SKM-1 treated with dmso at 0.1 percent for 144 hours (cell line): Measurements from ENCODE around the gene IFI30.

ENCODE experiments used
- DNase-seq: peaks from one replicate; lab custom pipeline; 2025; ENCODE audit not compliant: unreplicated experiment; lab: John Stamatoyannopoulos, UW

Gene IFI30

GRCh38 chr19:18173572-18174288 is at the start of gene IFI30:
Gene IFI30, plus strand, starts transcription at chr19:18173813. Its CDS starts 29 bp downstream, at chr19:18173842.
- peak; percentile 40 for DNase-seq

DNA sequence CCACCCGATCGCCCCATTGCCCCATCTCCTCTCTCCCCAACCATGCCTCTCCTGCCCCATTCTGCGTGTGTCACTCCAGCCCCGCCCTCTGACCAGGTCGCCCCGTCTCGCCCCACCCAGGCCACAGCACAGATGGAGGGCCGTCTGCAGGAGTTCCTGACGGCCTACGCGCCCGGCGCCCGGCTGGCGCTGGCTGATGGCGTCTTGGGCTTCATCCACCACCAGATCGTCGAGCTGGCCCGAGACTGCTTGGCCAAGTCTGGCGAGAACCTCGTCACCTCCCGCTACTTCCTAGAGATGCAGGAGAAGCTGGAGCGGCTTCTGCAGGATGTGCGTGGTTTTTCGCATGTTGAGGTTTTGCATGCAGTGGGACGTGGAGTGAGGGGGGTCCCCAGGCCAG is 49.8 kb upstream of the IFI30 start:
- DNase-seq = no peak

DNA sequence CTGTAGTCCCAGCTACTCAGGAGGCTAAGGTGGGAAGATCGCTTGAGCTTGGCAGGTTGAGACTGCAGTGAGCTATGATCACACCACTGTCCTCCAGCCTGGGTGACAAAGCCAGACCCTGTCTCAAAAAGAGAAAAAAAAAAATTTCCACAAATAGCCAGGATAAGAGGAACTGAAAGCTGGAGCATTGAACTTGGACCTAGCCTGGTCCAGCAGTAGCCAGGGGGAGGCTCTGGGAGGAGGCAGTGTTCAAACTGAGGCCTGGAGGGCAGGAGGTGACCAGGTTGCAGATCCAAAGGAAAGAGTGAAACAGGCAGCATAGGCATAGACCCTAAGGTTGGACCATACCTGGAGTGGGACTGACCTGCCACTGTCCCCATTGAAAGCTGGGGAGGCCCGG is 47.5 kb upstream of the IFI30 start:
- DNase-seq = peak; percentile 14

GRCh38 chr19:18128044-18128443 is 45.6 kb upstream of the IFI30 start:
- peak; percentile 84 for DNase-seq

DNA sequence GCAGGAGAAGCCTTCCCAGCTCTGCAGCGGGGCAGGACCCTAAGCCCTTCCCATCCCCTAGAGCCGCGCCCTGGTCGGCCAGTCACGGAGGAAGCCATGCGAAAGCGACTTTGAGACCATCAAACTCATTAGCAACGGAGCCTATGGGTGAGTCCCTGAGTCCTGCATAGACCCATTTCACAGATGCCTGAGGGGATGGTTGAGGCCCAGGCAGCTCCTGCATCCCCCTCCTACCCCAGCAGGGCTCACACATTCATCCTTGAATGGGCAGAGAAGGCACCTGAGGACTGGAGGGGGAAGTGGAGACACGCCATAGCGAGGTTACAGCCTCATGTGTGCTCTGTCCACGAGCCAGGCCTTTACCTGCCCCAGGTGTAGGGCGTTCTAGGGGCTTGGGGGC is 44.8 kb upstream of the IFI30 start:
- no peak for DNase-seq

GRCh38 chr19:18130523-18131242 is 42.9 kb upstream of the IFI30 start:
- DNase-seq = no peak

GRCh38 chr19:18131841-18132596 is 41.6 kb upstream of the IFI30 start:
- DNase-seq = no peak

DNA sequence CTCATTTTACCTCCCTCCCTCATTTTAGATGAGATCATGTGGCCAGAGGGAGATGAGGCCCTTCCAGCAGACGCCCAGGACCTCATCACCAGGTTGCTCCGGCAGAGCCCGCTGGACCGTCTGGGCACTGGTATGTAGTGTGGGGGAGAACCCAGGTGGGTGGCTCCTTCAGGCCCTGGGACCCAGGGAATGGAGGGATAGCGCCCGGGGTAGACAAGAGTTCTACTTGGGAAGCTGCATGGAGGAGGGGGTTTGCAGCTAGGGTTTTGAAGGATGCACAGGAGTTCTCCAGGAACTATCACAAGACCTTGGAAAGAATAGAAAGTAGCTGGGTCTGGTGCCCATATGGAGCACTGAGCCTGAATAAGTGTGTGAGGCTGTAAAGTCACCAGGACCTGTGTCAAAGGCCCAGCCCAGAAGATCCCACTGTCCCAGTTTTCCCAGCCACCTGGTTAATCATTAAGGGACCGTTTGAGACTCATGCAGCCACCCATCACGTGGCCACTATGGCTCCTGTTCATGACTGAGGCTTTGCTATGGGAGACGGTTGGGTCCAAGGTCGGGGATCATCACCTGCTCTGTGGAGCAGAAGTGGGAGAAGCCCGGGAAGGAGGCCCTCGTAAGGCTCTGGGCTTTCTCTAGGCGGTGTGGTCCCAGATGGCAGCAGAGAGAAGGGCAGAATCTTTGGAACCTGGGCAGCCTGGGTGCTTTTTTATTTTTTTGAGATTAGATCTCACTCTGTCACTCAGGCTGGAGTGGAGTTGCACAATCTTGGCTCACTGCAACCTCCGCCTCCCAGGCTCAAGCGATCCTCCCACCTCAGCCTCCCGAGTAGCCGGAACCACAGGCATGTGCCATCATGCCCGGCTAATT is 37.7 kb upstream of the IFI30 start:
- no peak for DNase-seq

DNA sequence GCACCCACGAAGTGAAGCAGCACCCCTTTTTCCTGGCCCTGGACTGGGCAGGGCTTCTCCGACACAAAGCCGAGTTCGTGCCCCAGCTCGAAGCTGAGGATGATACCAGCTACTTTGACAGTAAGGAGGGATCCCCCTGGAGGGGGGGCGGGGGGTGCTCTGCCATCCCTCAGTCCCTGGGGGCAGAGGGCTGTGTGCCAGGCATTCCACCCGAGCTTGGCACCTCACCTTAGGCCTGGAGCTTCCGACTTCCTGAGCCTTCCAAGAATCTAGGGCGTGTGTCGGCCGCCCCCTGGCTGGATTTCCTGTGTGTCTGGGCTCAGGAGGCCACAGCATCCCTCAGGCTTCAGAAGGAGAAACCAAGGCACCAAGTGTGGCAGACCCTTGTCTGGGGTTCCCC is 36.4 kb upstream of the IFI30 start:
- no peak for DNase-seq

DNA sequence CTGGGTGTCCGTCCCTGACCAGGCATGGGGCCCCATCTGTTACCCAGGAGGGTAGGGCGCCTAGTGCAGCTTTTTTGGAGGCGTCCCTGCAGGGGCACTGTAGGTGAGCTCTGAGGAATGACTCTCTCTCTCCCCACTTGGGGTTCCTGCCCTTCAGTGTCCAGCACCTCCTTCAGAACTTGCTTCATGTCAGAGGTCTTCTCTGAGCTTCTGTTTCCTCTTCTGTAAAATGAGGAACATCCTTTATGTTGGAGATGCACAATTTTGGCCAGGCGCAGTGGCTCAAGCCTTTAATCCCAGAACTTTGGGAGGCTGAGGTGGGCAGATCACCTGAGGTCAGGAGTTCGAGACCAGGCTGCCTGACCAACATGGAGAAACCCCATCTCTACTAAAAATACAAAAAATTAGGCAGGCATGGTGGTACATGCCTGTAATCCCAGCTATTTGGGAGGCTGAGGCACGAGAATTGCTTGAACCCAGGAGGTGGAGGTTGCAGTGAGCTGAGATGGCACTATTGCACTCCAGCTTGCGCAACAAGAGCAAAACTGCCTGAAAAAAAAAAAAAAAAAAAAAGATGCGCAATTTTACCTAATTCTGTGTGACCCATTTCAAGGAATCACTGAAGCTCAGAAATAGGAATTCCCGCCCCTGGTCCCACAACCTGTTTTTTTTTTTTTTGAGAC is 35.8 kb upstream of the IFI30 start:
- peak; percentile 25 for DNase-seq

GRCh38 chr19:18140473-18140872 is 33.1 kb upstream of the IFI30 start:
- no peak for DNase-seq

- no peak for DNase-seq
Observed at GRCh38 chr19:18141031-18141430, 32.6 kb upstream of the IFI30 start.

GRCh38 chr19:18143902-18144301 is 29.7 kb upstream of the IFI30 start:
- DNase-seq = no peak

DNA sequence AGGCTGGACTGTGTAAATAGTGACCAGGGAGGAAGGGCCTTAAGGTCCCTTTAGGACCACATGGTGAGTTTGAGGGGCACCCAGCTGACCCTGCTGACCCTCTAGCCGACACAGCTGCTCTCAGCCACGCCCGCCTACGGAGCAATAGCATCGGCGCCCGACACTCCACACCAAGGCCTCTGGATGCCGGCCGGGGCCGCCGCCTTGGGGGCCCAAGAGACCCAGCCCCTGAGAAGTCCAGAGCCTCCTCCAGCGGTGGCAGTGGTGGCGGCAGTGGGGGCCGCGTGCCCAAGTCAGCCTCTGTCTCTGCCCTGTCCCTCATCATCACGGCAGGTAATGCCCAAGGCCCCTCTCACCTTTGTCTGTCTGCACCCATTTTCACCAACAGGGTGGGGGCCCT is 29.3 kb upstream of the IFI30 start:
- no peak for DNase-seq

GRCh38 chr19:18144906-18145305 is 28.7 kb upstream of the IFI30 start:
- no peak for DNase-seq

GRCh38 chr19:18145391-18145999 is 28.1 kb upstream of the IFI30 start:
- no peak for DNase-seq

DNA sequence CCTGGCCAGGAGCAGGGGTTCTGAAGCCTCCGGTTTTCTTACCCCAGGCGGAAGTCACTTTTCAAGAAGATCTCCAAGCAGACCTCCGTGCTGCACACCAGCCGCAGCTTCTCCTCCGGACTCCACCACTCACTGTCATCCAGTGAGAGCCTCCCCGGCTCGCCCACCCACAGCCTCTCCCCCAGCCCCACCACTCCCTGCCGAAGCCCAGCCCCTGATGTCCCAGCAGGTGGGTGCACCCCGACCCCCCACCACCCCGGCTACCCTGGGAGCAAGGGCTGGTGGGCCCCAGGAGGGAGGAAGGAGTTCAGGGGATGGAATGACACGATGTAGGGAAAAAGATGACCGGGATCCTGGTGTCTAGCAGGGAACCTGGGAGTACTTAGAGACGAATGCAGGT is 26.2 kb upstream of the IFI30 start:
- no peak for DNase-seq

DNA sequence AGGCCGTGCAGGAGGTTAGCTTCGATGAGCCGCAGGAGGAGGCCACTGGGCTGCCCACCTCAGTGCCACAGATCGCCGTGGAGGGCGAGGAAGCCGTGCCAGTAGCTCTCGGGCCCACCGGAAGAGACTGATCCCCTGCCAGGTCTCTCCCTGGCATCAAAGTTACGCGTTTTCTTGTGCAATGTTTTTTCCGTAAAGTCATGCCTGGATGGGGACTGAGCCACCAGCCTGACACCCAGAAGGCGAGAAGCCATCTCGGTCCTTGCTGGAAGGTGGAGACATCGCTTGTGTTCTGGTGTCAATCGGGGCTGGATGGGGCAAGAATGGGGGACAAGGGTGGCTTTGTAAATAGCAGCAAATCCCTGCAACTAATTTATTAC is 24.0 kb upstream of the IFI30 start:
- DNase-seq = no peak

GRCh38 chr19:18150776-18151624 is 22.6 kb upstream of the IFI30 start:
- DNase-seq = no peak
